ENCODE data around the gene ZNF41. TPM values are rescaled to one million over a fixed set of nuclear protein-coding genes. Genes with fewer than 3 reads are reported as not detected.
"Not testable (repeated sequence)": the region's sequence is repeated elsewhere in the genome, so short reads cannot be mapped to it uniquely, and the experiment has no call there.

ZNF41 gene
- total RNA-seq, 1 donor from 2014 or later: 4.4 TPM

DNA sequence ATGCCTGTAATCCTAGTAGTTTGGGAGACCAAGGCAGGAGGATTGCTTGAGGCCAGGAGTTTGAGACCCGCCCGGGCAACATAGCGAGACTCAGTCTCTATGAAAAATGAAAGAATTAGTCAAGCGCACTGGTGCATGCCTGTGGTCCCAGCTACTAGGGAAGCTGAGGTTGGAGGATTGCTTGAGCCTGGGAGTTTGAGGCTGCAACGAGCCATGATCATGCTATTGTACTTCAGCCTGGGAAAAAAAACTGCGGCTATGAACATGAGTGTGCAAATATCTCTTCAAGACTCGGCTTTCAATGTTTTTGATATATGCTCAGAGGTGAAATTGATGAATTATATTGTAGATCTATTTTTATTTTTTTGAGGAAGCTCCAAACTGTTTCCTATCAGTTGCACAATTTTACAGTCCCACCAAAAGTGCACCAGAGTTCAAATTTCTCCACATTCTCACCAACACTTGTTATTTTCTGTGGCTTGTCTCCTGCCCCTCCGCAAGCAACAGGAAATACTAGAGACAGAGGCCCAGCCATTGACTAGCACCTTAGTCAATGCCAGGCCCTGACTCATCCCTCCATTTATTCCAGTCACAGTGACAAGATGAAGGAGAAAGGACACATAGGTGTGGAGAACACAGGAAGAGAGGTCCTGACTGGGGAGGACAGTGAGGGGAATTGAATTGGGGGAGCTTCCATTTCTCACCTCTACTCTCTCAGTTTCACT is 33.1 kb upstream of the ZNF41 start:
- H3K4me3 ChIP-seq (ENCODE audit: low read depth, low read length): no peak overlapping the region
- no peak for DNase-seq (ENCODE audit: low read depth)
- TF ChIP-seq, protein P1, sequence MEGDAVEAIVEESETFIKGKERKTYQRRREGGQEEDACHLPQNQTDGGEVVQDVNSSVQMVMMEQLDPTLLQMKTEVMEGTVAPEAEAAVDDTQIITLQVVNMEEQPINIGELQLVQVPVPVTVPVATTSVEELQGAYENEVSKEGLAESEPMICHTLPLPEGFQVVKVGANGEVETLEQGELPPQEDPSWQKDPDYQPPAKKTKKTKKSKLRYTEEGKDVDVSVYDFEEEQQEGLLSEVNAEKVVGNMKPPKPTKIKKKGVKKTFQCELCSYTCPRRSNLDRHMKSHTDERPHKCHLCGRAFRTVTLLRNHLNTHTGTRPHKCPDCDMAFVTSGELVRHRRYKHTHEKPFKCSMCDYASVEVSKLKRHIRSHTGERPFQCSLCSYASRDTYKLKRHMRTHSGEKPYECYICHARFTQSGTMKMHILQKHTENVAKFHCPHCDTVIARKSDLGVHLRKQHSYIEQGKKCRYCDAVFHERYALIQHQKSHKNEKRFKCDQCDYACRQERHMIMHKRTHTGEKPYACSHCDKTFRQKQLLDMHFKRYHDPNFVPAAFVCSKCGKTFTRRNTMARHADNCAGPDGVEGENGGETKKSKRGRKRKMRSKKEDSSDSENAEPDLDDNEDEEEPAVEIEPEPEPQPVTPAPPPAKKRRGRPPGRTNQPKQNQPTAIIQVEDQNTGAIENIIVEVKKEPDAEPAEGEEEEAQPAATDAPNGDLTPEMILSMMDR (conservative IDR thresholded peaks at IDR 0.05; ENCODE audit: low read depth, low read length): no peak

DNA sequence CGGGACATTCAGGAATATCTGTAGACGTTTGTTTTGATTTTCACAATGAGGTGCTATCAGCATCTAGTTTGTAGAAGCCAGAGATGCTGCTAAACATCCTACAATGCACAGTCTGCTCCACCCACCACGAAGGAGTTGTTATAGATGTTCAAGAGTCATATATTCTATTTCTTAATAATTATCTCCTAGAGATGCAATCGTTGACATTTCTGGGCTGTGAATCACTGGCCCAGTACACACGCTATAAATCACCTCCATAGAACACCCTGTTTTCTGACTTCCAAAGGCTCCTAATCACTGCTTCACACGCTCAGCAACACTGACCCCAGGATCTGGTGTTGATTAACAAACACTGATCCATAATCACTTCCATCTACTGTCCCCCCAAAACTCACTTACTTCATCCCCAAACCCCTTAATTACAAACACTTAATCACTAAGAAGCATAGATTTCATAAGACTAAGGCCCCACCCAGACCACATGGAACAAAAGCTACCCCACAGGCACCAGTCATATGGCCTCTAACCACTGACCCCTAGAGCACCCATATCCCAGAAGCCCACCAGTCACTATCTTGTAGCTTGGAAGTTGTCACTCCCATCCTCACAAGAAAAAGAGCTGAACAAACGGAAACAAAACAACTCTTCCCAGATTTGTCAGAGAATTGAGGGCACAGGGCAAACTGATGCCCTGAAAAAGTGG is 31.7 kb upstream of the ZNF41 start:
- no peak for DNase-seq (ENCODE audit: low read depth)
- H3K4me3 ChIP-seq (ENCODE audit: low read depth, low read length): no peak overlapping the region
- TF ChIP-seq, protein P1 (conservative IDR thresholded peaks at IDR 0.05; ENCODE audit: low read depth, low read length): no peak

DNA sequence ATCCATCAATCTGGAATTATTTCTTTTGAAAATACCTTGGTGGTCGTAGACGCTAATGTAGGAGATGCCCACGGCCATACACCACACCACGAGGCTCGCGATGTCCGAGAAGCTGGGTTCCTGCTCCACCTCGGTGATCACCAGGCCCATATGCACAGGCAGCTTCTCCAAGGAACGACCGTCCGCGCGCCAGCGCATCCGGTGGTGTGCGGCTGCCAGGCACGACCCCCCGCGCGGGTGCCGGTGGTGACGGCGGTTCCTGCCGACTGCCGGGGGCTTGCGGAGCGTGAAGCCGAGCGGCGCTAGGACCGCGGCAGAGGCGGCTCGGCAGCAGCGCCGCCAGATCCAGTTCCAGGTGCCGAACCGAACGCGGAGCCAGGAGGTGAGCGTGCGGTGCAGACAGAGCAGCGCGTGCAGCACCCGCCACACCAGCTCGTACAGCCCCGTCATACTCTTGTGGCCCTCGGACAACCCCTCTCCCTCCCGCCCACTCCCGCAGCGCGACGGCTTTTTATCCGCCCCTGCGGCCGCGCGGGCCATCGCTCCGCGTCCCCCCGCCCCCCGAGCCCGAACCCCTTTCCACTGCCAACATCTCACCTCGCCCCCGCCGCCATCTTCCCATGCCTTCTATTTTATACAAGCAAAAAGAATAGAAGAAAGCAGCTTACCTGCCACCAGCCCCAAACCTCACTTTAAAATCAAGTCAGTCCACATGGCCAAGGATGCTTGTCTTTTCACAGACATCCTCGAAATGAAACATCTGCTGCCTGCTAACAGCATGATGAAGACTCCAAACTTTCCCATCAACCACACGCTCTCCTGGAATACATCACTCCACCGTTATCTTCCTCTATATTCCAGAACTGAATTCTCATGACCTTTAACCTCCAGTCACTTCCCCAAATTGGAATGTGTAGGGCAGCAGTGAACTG is 30.3 kb upstream of the ZNF41 start:
- DNase-seq (ENCODE audit: low read depth): not testable (repeated sequence)
- peak overlapping the region; percentile 44 for H3K4me3 ChIP-seq (ENCODE audit: low read depth, low read length)

DNA sequence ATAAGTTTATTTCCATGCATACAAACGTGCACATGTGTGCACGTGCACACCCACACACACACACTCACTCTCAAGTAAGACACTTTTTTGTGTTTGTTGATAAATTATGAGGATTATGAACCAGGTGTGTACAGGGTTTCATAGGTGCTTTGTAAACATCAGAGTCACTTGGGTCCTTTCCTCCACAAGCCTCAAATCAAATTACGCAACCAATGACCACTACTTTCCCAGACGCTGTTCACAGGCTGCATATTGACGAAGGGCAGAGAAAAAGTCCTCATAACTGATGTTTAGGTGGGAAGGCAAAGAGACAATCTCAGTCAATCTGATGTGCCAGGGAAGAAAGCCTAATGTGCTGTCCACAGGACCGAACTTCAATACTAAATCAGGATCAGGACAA is 29.4 kb upstream of the ZNF41 start:
- not testable (repeated sequence) for H3K4me3 ChIP-seq (ENCODE audit: low read depth, low read length); DNase-seq (ENCODE audit: low read depth)

DNA sequence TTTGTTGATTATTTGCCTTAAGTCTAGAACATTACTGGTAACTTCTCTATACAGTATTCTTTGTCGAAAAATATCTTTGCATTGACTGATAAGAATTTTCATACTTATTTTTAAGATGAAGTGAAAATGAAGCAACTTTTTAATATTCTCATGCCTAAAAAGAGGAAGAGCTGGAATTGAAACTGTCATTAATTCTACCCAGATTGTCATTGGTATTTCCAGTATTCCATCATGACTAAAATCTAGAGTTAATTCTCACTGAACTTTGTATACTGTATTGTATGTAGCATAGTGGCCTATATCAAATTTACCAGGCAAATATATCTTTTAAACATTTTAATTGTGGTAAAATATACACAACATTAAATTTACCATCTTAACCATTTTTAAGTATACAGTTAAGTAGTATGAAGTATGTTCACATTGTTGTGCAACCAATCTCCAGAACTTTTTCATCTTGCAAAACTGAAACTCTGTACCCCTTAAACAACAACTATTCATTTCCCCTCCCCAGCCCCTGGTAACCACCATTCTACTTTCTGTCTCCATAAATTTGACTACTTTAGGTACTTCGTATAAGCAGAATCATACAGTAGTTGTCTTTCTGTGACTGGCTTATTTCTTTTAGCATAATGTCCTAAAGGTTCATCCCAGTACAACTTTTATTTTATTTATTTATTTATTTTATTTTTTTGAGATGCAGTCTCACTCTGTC is 24.3 kb upstream of the ZNF41 start:
- no peak for DNase-seq (ENCODE audit: low read depth)
- no peak overlapping the region for H3K4me3 ChIP-seq (ENCODE audit: low read depth, low read length)
- TF ChIP-seq, protein P1 (conservative IDR thresholded peaks at IDR 0.05; ENCODE audit: low read depth, low read length): no peak

DNA sequence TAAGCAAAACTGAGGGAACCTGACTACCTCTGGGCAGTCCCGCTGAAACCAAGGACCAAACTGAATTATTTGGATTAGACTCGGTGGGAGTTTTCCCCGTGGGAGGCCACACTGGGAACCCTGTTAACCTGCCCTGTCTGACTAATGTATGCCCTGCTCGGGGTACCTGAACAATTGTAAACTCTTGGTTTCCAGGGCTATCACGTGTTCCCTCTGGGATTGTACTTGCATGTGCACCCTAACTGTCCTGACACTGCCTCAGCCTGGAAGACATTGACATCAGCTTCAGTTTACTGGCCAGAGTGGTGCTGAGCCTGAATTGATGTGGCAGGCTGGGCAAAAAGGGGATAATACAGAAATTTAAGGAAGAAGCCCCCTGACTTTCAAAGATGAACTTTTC is 20.1 kb upstream of the ZNF41 start:
- TF ChIP-seq, protein P1 (conservative IDR thresholded peaks at IDR 0.05; ENCODE audit: low read depth, low read length): no peak
- no peak overlapping the region for H3K4me3 ChIP-seq (ENCODE audit: low read depth, low read length)
- DNase-seq (ENCODE audit: low read depth): no peak

DNA sequence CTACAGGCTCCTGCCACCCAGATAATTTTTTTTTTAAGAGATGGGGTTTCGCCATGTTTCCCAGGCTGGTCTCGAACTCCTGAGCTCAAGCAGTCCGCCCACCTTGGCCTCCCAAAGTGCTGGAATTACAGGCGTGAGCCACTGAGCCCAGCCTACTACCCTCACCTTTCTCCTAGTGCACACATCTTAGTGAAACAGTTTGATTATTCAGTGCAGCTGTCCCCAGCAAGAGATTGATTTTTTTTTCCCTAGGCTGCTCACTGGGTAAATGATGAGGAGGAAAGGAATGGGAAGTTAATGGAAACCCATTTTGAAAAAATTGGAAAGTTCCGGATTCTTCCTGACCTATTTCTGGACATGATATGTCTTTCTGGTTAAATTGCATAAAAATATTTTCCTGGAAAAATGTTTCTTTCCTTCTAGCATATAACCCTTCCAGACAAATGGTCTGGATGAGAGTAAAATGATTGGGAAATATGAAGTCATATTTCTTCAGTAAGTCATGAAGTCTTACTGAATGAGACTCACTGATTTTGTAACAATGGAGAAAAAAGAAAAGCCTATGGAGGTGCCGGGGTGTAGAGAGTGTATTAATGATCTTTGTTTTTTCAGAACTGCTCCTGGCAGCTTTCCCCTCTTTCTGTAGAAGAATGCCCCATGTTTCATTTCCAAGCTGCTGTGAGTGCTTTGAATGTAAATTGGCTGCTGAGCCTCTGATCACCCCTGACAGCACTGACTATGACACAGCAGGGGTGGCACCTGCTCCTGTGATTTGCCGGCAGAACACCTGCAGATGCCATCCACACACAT is 19.5 kb upstream of the ZNF41 start:
- DNase-seq (ENCODE audit: low read depth): no peak
- TF ChIP-seq, protein P1 (conservative IDR thresholded peaks at IDR 0.05; ENCODE audit: low read depth, low read length): no peak
- H3K4me3 ChIP-seq (ENCODE audit: low read depth, low read length): no peak overlapping the region
